DOHH2 (cell line): ENCODE results near the gene KBTBD12.
"Not testable (repeated sequence)": the region's sequence is repeated elsewhere in the genome, so short reads cannot be mapped to it uniquely, and the experiment has no call there.

Experiments
- H3F3A ChIP-seq: fragments of 200-600 bp; sonication (generic), shearing (Covaris generic); 2 replicates; pipeline ENCODE4 v1.6.0; 2016; ENCODE audit warnings: antibody characterized with exemption, mild to moderate bottlenecking; ENCODE audit not compliant: control insufficient read depth, insufficient read depth
- H3K27ac ChIP-seq: fragments of 200-600 bp; sonication (generic); 2 replicates; pipeline ENCODE4 v1.5.1; 2014; ENCODE audit warnings: low read depth, mild to moderate bottlenecking, low read length, moderate library complexity
- H3K27me3 ChIP-seq: fragments of 200-600 bp; sonication (generic); 2 replicates; pipeline ENCODE4 v1.6.1; 2014; ENCODE audit warnings: mild to moderate bottlenecking, low read length, mixed read lengths; ENCODE audit not compliant: control insufficient read depth
- H3K36me3 ChIP-seq: fragments of 200-600 bp; sonication (generic); 2 replicates; pipeline ENCODE4 v1.6.1; 2014; ENCODE audit warnings: mild to moderate bottlenecking, low read length, moderate library complexity, mixed read lengths; ENCODE audit not compliant: control insufficient read depth
- H3K4me1 ChIP-seq: fragments of 200-600 bp; sonication (generic); 2 replicates; pipeline ENCODE4 v1.6.1; 2014; ENCODE audit warnings: mild to moderate bottlenecking, low read length, mixed read lengths; ENCODE audit not compliant: control insufficient read depth
- H3K4me2 ChIP-seq: fragments of 200-600 bp; sonication (generic); 2 replicates; pipeline ENCODE4 v1.6.0; 2014; ENCODE audit warnings: mild to moderate bottlenecking, low read length, moderate library complexity
- H3K4me3 ChIP-seq: fragments of 200-600 bp; sonication (generic); 2 replicates; pipeline ENCODE4 v1.5.1; 2014; ENCODE audit warnings: mild to moderate bottlenecking, low read length, mixed read lengths
- H3K79me2 ChIP-seq: fragments of 200-600 bp; sonication (generic); 2 replicates; pipeline ENCODE4 v1.6.1; 2014; ENCODE audit warnings: mild to moderate bottlenecking, low read length, mixed read lengths; ENCODE audit not compliant: control insufficient read depth
- H3K9me2 ChIP-seq: fragments of 200-600 bp; sonication (generic); replicated peaks from 2 replicates; pipeline ENCODE4 v1.6.1; 2014; ENCODE audit warnings: mild to moderate bottlenecking, low read length, mixed read lengths; ENCODE audit not compliant: control insufficient read depth
- H3K9me3 ChIP-seq: fragments of 200-600 bp; sonication (generic); 2 replicates; pipeline ENCODE4 v1.6.1; 2014; ENCODE audit warnings: antibody characterized with exemption, low read length, mixed read lengths; ENCODE audit not compliant: control insufficient read depth, insufficient read depth
- H4K20me1 ChIP-seq: fragments of 200-600 bp; sonication (generic); 2 replicates; pipeline ENCODE4 v1.6.0; 2014; ENCODE audit warnings: low read depth, mild to moderate bottlenecking, antibody characterized with exemption, low read length, moderate library complexity; ENCODE audit not compliant: control insufficient read depth, insufficient read depth
- CTCF ChIP-seq: fragments of 200-600 bp; sonication (generic); IDR thresholded peaks from one replicate; pipeline ENCODE4 v1.5.1; 2014; ENCODE audit warnings: antibody characterized with exemption, mild to moderate bottlenecking, low read depth, low read length; ENCODE audit not compliant: poor library complexity, severe bottlenecking
- EZH2phosphoT487 ChIP-seq: fragments of 200-600 bp; sonication (generic); IDR thresholded peaks from 2 replicates; pipeline ENCODE4 v1.6.1; 2017; ENCODE audit warnings: borderline replicate concordance, mild to moderate bottlenecking, antibody characterized with exemption, low read length, moderate library complexity, mixed read lengths

KBTBD12 gene

GRCh38 chr3:127889461-127889863 is 25.6 kb upstream of the KBTBD12 start:
- H3K27ac ChIP-seq: no peak overlapping the region

GRCh38 chr3:127889976-127890650 is 24.9 kb upstream of the KBTBD12 start:
- no peak overlapping the region for H3K4me2 ChIP-seq
- no peaks in the 10 kb centered on the region; the same call in 1 of the 2 replicates for H3K9me3 ChIP-seq
- no peaks in the 10 kb centered on the region for H4K20me1 ChIP-seq
- no peaks in the 10 kb centered on the region for H3K79me2 ChIP-seq
- no peak overlapping the region for H3K27ac ChIP-seq
- H3K4me1 ChIP-seq: peaks cover 25% of the 10 kb centered on the region
- H3K36me3 ChIP-seq: no peaks in the 10 kb centered on the region
- no peaks in the 10 kb centered on the region for H3F3A ChIP-seq
- no peak overlapping the region for H3K4me3 ChIP-seq
- no peaks in the 10 kb centered on the region for H3K27me3 ChIP-seq
- H3K9me2 ChIP-seq: no peaks in the 10 kb centered on the region
- TF ChIP-seq EZH2phosphoT487 (no peak), CTCF (no peak)

More at GRCh38 chr3:127889461-127889863, 25.6 kb upstream of the KBTBD12 start:
- Histone ChIP-seq H3K4me2 (no peak overlapping the region), H3K79me2 (no peaks in the 10 kb centered on the region), H3K27me3 (no peaks in the 10 kb centered on the region), H3F3A (no peaks in the 10 kb centered on the region), H3K4me1 (peaks cover 25% of the 10 kb centered on the region), H3K9me2 (no peaks in the 10 kb centered on the region), H3K36me3 (no peaks in the 10 kb centered on the region), H4K20me1 (no peaks in the 10 kb centered on the region), H3K9me3 (no peaks in the 10 kb centered on the region; the same call in 1 of the 2 replicates), H3K4me3 (no peak overlapping the region)
- TF ChIP-seq EZH2phosphoT487: no peak
- no peak for TF ChIP-seq CTCF

- H3K4me2 ChIP-seq, H3K27me3 ChIP-seq, H3K9me2 ChIP-seq, H3K79me2 ChIP-seq, H3K27ac ChIP-seq, H3K9me3 ChIP-seq, H3F3A ChIP-seq, H3K36me3 ChIP-seq, H3K4me3 ChIP-seq, H4K20me1 ChIP-seq: not testable (repeated sequence)
- peak; percentile 59 for TF ChIP-seq CTCF
- peaks cover 25% of the 10 kb centered on the region for H3K4me1 ChIP-seq
Measured at GRCh38 chr3:127890651-127891290, 24.3 kb upstream of the KBTBD12 start.
